KOPT-K1 (cell line): Measurements from ENCODE around the gene GRIP2.

Experiments used
- H3K27ac ChIP-seq: fragments of 200-600 bp; sonication (generic); 2 replicates; pipeline ENCODE4 v1.5.1; 2016; ENCODE audit warnings: antibody characterized with exemption, mild to moderate bottlenecking, low read depth, low read length; ENCODE audit not compliant: poor library complexity, severe bottlenecking
- H3K36me3 ChIP-seq: fragments of 200-600 bp; sonication (generic); 2 replicates; pipeline ENCODE4 v1.5.1; 2017; ENCODE audit warnings: antibody characterized with exemption, mild to moderate bottlenecking, low read length, moderate library complexity; ENCODE audit not compliant: insufficient read depth
- H3K9me3 ChIP-seq: fragments of 200-600 bp; sonication (generic); 2 replicates; pipeline ENCODE4 v1.5.1; 2017; ENCODE audit warnings: antibody characterized with exemption, low read length, mild to moderate bottlenecking; ENCODE audit not compliant: insufficient read depth, poor library complexity, severe bottlenecking

Gene GRIP2

DNA sequence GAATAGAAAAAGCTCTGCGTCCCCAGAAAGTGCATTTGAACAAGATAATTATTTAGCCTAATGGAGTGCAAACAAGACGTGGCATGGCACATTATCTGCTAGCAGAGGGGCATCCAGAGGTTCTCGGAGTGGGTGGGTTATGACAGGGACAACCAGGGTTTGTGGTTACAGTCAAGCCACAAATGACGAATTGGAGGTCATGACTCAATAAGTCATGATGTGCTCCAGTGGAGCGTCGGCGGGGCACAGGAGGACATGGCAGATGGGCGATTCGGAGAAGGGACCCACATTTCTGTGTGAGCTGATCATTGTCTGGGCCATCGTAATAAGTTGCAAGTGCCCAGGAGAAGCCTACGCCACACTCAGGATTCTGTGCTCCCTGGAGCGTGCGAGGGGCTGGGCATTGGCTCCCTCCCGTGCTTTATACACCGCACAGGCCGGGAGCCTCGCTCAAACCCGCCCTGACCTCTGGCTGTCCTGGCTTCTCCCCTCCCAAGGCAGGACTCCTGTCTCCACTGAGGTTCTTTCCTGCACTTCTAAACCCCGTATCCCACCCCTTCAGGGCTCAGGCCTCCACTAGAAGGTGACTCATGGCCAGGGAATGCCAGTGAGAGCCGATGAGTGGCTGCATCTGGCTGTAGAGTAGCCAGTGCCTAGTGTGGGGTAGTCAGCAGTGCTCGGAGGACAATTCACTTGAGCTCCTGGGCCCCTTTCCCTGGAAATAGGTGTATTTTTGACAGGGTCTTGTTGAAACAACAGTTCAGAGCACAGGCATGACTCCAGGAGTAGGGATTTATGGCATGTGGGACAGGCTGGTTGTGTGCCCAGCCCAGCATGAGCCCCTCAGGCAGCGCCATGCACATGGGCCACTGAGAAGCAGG lies 67.4 kb downstream of the GRIP2 start:
- no peak overlapping the region for H3K27ac ChIP-seq
- peaks cover 98% of the 10 kb centered on the region for H3K36me3 ChIP-seq
- no peaks in the 10 kb centered on the region for H3K9me3 ChIP-seq

DNA sequence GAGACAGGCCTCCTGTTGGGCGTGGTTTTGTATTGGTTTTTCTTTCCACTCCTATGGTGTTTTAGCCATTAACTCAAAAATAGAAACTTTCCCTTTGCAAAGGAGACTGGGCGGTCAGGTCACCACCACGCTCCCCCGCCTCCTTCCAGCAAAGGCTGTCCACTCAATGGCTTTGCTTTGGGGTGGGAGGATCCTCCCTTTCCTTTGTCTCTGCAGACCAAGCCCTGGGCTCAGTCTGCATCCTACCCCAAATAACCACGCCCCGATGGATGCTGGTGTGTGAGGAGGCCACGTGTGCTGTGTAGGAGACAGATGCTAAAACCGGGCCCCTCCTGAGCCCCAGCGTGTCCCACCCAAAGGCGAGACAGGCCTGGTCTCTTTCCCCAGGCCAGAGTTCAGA lies 68.5 kb downstream of the GRIP2 start:
- Histone ChIP-seq H3K36me3 (peaks cover 98% of the 10 kb centered on the region), H3K27ac (no peak overlapping the region), H3K9me3 (no peaks in the 10 kb centered on the region)

DNA sequence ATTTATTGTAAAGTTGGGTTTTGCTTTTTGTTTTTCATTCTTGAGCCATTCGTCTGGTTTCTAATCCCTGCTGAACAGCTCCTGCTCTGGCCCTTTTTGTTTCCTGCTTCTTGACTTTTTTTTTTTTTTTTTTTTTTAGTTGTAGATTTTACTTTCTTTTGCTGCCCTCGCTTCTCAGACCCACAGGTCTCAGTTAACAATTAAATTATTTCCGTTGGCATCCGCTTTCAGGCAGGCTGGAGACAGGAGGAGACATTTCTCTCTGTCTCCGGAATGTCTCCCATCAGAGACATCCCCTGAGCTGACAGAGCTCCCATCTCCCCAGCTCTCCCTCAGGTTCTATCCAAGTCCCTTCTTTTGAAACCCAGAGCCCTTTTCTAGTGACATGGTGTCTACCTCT lies 69.1 kb downstream of the GRIP2 start:
- H3K9me3 ChIP-seq: no peaks in the 10 kb centered on the region
- H3K27ac ChIP-seq: no peak overlapping the region
- H3K36me3 ChIP-seq: peaks cover 96% of the 10 kb centered on the region

DNA sequence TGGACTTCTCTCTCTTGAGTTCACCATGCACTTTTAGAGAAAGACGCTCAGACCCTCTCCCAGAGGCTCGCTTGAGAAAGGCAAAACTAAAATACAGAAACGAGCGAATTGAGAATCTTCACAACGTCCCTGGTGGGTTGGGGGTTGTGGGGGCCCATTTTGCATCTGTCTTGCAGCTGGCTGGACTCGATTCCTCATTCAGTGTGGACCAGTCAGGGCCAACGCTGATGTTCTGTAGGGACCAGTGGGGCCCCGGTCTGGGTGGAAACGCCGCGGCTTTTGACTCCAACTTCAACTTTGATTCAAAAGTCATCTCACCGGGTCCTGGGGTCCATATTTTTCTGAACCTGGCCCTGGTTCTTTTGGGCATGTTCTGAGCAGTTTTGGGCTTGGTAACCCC lies 69.7 kb downstream of the GRIP2 start:
- peaks cover 94% of the 10 kb centered on the region for H3K36me3 ChIP-seq

DNA sequence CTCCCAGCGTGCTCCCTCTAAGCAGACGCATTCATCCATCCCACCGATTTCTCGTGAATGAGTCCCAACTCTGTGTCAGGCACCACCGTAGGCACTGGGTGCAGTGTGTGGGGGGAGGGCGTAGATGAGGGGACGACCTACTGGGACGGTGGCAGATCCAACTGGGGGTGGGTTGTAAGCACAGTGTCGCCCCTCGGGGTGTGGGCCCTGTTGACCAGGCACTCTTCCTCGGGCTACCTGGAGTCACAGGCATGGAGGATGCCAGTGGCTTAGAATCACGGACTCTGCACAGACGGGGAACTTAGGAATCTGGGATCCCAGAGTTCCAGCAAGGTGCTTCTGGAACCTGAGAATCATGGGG lies 71.5 kb downstream of the GRIP2 start:
- Histone ChIP-seq H3K36me3 (peaks cover 95% of the 10 kb centered on the region), H3K9me3 (no peaks in the 10 kb centered on the region), H3K27ac (no peak overlapping the region)

More for the DNA sequence above, 69.7 kb downstream of the GRIP2 start:
- Histone ChIP-seq H3K9me3 (no peaks in the 10 kb centered on the region), H3K27ac (no peak overlapping the region)

DNA sequence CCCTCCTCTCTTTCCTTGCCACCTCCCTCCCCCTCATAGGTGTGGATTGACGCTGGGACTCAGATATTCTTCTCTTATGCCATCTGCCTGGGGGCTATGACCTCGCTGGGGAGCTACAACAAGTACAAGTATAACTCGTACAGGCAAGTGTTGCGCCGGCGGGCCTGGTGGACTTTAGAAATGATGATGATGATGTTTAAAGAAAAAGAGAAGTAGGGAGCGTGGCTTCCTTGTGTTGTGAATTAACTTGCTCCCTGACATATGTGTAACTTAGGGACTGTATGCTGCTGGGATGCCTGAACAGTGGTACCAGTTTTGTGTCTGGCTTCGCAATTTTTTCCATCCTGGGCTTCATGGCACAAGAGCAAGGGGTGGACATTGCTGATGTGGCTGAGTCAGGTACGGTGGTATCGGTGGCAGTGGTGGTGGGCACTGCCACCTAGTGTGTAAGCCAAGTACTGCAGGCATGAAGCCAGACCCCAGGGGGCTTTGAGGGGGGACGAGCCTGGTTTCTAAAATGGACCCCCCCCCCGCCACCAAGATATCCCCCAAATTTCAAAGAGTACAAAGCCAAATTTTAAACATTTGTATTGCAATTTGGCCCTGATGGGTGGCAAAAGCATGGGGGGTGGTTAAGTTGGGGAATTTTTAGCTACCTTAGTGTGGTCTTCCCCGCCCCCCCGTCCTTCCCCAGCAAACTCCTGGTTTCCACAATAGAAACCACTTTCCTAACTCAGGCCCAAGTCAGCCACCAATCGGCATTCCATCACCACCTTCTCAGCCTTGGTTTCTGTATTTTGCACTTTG lies 72.1 kb downstream of the GRIP2 start:
- no peak overlapping the region for H3K27ac ChIP-seq
- H3K9me3 ChIP-seq: no peaks in the 10 kb centered on the region
- peaks cover 95% of the 10 kb centered on the region for H3K36me3 ChIP-seq

DNA sequence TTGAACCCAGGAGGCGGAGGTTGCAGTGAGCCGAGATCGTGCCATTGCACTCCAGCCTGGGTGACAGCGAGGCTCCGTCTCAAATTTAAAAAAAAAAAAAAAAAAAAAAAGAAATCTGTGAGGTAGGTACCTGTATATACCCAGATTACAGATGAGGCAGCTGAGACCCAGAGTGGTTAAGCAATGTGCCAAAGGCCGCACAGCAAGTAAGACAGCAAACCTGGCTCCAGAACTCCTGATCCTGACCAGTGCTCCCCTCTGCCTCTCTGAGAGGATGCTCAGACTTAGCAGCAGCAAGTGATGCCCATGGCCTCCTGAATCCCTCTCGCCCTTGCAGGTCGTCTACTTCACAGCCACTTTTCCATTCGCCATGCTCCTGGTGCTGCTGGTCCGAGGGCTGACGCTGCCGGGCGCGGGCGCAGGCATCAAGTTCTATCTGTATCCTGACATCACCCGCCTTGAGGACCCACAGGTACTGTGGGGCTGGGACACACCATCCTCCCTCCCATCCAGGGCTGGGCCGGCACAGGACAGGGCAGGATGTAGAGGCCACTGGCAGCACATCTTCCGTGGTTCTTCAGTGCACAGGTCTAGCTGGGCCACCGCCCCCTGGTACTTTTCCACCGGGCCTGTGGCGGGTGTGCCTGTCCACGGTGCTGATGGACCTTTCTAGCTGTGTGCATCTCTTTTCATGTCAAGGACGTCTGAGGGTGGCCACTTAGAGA lies 73.8 kb downstream of the GRIP2 start:
- H3K9me3 ChIP-seq: no peaks in the 10 kb centered on the region
- H3K27ac ChIP-seq: no peak overlapping the region
- peaks cover 94% of the 10 kb centered on the region for H3K36me3 ChIP-seq

DNA sequence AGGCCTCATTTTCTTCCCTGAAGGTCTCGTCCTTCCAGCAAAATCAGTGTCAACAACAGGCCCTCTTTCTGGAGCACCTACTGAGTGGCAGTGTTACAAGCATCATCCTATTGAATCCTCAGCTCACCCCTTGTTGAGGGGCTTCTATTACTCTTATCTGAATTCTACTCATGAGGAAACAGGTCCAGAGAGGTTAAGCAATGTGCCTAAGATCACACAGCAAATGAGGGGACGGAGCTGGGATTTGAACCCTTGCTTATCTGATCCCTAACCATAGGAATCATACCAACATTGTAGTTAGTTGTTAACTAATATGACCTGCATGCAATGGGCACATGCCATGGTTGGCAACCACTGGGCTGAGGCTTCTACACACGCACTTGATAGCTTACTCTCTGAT lies 74.7 kb downstream of the GRIP2 start:
- no peak overlapping the region for H3K27ac ChIP-seq
- H3K36me3 ChIP-seq: peaks cover 94% of the 10 kb centered on the region
- no peaks in the 10 kb centered on the region for H3K9me3 ChIP-seq

DNA sequence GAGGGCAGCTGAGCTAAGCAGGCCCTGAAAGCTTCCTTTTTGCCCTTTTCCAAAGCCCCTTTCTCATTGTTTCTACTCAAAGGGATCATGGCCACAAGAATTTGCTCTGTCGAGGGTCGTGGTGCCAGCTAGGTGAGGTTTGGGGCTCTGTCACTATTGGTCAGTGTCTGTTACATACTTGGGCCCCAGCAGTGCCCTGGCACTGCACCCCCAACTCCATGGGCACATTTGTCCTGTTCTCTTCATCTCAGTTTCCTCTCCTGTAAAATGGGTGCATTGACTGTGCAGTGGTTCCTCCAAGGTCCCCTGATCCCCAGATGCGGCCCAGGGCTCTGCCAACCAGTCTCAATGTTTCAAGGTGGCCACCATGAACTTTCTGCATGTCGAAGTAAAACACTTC lies 75.6 kb downstream of the GRIP2 start:
- H3K9me3 ChIP-seq: no peaks in the 10 kb centered on the region
- H3K36me3 ChIP-seq: peaks cover 94% of the 10 kb centered on the region
- H3K27ac ChIP-seq: no peak overlapping the region

DNA sequence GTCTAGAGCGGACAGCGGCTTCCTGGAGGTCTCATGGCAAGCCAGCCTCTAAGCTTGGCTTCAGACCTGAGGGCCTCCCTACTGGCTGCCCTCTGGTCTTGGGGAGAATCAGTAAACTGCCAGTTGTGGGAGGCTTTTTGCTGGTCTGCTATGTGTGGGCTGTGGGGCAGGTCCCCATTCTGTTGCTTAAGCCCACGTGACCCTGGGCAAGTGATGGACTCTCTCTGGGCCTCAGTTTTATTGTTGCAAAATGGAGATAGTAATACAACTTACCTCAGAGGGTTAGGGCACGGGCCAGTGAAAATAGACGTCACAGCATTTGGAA lies 76.0 kb downstream of the GRIP2 start:
- Histone ChIP-seq H3K36me3 (peaks cover 94% of the 10 kb centered on the region), H3K27ac (no peak overlapping the region), H3K9me3 (no peaks in the 10 kb centered on the region)

DNA sequence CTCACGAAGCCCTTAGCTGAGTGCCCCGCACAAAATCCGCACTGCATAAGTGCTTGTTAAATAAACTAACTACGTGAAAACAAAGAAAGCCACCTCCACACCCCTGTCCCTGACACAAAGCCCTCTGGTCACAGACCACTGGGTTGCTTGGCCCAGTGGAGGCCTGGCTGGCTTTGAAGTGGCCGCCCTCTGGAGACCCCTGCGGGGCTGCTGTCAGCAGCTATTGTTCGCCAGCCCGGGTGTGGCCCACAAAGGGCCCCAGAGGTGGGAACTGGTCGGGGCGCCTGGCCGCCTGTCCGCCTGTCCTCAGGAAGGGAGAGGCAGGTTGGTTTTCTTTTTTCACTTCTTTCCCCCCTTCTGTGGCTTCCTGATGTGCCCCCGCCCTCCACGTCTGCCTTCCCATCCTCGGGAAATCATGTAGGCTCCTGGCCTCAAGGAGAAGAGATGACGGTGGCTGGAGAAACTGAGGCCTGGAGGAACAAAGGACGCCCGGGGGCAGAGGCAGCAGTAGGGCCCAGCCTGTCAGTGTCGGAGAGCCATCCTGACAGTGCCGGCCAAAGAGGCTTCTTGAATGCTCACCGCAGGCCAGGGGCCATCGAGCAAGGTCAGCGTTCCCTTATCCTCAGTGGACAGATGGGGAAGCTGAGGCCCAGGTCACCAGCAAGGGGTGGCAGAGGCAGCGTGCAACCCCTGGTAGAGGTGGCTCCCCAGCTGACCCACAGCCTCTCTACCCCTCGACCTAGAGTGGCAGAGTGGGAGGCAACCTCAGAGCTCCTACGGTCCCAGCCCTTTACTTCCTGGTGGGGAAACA lies 76.6 kb downstream of the GRIP2 start:
- Histone ChIP-seq H3K9me3 (no peaks in the 10 kb centered on the region), H3K36me3 (peaks cover 94% of the 10 kb centered on the region), H3K27ac (no peak overlapping the region)

DNA sequence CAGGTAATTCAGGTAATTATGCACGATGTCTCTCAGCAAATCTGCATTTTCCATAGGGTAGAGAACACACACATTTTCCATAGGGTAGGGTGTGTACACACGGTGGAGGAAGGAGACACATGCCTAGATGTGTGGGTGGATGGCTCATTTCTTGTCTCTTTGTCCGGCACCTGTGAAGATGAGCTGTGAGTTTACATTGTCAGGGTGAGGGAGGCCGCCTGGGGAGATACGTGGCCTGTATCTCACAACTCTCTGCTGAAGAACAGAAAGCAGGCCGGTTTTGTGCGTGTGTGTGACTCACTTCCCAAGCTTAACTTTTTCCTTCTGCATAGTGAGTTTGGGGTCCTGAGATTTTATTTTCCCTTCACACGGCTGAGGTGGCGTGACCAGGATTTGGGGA lies 77.4 kb downstream of the GRIP2 start:
- Histone ChIP-seq H3K27ac (no peak overlapping the region), H3K36me3 (peaks cover 94% of the 10 kb centered on the region), H3K9me3 (no peaks in the 10 kb centered on the region)

DNA sequence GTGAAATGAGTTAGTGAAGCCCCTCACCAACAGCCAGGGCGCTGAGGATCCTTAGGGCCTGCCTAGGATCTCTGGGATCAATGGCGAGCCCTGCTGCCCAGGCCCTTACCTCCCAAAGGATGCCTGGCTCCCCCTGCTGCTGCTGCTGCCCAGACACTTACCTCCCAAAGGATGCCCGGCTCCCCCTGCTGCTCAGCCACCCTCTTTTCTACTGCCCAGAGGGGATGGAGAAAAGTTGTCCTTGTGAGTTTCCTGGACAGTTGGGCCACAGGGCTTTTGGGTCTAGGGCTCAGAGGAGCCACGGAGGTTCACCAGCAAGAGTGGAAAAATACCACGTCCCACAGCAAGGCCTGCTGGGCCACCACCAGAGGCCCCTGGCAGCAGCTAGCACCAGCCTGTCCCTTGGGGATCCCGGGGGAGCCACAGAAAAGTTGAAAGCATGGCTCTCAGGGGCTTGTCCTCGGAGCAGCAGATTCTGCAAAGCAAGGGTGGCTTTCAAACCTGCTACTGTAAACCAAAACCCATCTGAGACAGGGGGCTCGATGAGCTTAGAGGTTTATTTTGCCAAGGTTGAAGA lies 78.3 kb downstream of the GRIP2 start:
- H3K9me3 ChIP-seq: no peaks in the 10 kb centered on the region
- H3K27ac ChIP-seq: no peak overlapping the region
- H3K36me3 ChIP-seq: peaks cover 91% of the 10 kb centered on the region

DNA sequence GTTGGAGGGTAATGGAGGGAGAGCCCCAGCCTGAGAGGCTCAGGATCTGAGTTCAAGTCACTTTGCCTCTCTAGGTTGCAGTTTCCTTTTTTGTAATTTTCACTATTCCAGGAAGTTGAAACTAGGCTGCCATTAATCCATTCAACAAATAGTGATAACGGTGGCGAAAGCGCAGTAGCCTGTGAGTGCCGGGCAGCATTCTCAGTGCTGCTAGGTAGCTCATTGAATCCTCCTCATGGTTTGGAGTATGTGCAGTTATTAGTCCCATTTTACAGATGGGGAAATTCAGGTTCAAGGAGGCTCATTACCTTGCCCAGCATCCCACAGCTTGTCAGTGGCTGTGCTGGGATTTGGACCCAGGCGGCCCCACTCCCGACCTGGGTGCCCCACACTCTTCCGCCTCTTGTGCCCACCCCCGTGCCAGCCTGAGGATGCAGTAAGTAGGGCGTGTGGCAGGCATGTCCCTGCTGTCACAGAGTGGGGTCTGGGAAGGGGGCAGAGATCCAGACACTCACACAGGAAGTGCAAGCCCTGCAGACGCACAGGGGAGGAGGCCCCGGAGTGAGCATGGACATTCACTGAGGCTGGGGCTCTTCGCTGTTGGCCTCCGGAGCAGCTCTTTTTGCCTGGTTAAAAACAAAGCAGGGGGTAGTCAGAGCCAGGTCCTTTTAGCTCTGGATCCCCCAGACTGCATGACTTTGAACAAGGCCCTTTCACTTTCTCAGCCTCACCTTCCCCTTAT lies 79.0 kb downstream of the GRIP2 start:
- Histone ChIP-seq H3K9me3 (no peaks in the 10 kb centered on the region), H3K36me3 (peaks cover 92% of the 10 kb centered on the region), H3K27ac (no peak overlapping the region)
